Panc1 (cell line): Measurements from ENCODE around the gene TP73.

Source experiments
- CTCF ChIP-seq: fragments of 450-650 bp; IDR thresholded peaks from 2 replicates; pipeline ENCODE4 v1.5.1; 2017; ENCODE audit warnings: mild to moderate bottlenecking
- POLR2AphosphoS5 ChIP-seq: IDR thresholded peaks from 2 replicates; pipeline ENCODE4 v1.6.1; 2012; ENCODE audit warnings: mild to moderate bottlenecking, low read depth, low read length, moderate library complexity
- SIN3A ChIP-seq: IDR thresholded peaks from 2 replicates; pipeline ENCODE4 v1.6.1; 2012; ENCODE audit warnings: low read depth, mild to moderate bottlenecking, low read length, moderate library complexity, borderline replicate concordance; ENCODE audit not compliant: insufficient read depth
- TCF7L2 ChIP-seq: IDR thresholded peaks from 2 replicates; pipeline ENCODE4 v1.6.1; 2011; ENCODE audit warnings: mild to moderate bottlenecking, low read depth, low read length, inconsistent platforms

GRCh38 chr1:3617806-3618345 lies 34.4 kb upstream of the TP73 start:
- TF ChIP-seq POLR2AphosphoS5 (no peak), CTCF (no peak), TCF7L2 (no peak), SIN3A (no peak)
